Activated CD8-positive, alpha-beta memory T cell treated with anti-CD3 and anti-CD28 coated beads for 24 hours (primary cell): Measurements from ENCODE around the gene PCDHAC1.
"Not testable (repeated sequence)": the region's sequence is repeated elsewhere in the genome, so short reads cannot be mapped to it uniquely, and the experiment has no call there.

Experiments used
- DNase-seq: peaks from one replicate; pipeline ENCODE4 v3.0.0-alpha.2; 2020

The PCDHAC1 gene

GRCh38 chr5:140925806-140926442, at the start of gene PCDHAC1:
Gene PCDHAC1 (plus strand): TSS chr5:140926299. CDS start chr5:140926893, 594 bp downstream.
- no peak for DNase-seq

- not testable (repeated sequence) for DNase-seq
These were observed 49.4 kb upstream of the PCDHAC1 start for GRCh38 chr5:140876541-140877261.

GRCh38 chr5:140877262-140877581, 48.9 kb upstream of the PCDHAC1 start:
- no peak for DNase-seq

- no peak for DNase-seq
These were observed 44.1 kb upstream of the PCDHAC1 start, which contains the start of gene PCDHA13 for GRCh38 chr5:140881889-140882590. Gene PCDHA13 (plus strand): TSS chr5:140882124. CDS start chr5:140882269, 145 bp downstream.

GRCh38 chr5:140882591-140882899, 43.6 kb upstream of the PCDHAC1 start:
- no peak for DNase-seq

- no peak for DNase-seq
These were observed 42.7 kb upstream of the PCDHAC1 start for GRCh38 chr5:140883373-140883772.

GRCh38 chr5:140883927-140884697, 42.0 kb upstream of the PCDHAC1 start:
- no peak for DNase-seq

- no peak for DNase-seq
These were observed 9.8 kb upstream of the PCDHAC1 start for GRCh38 chr5:140916325-140916724.

GRCh38 chr5:140923601-140924000, 2.5 kb upstream of the PCDHAC1 start:
- DNase-seq, result no peak

- peak; percentile 65 for DNase-seq
These were observed 536 bp downstream of the PCDHAC1 start for GRCh38 chr5:140926443-140927227.

- no peak for DNase-seq
These were observed 1.1 kb downstream of the PCDHAC1 start for GRCh38 chr5:140927228-140927573.

GRCh38 chr5:140934964-140935606, 9.0 kb downstream of the PCDHAC1 start:
- DNase-seq, result no peak

GRCh38 chr5:140946578-140946977, 20.5 kb downstream of the PCDHAC1 start:
- DNase-seq, result no peak

GRCh38 chr5:140951636-140952035, 25.5 kb downstream of the PCDHAC1 start:
- DNase-seq, result no peak

- no peak for DNase-seq
These were observed 27.1 kb downstream of the PCDHAC1 start for GRCh38 chr5:140953234-140953633.

GRCh38 chr5:140962190-140962589, 36.1 kb downstream of the PCDHAC1 start:
- DNase-seq, result no peak

- DNase-seq, result no peak
These were observed 38.3 kb downstream of the PCDHAC1 start for GRCh38 chr5:140964356-140964755.

- DNase-seq, result no peak
These were observed 39.8 kb downstream of the PCDHAC1 start for GRCh38 chr5:140965905-140966292.

GRCh38 chr5:140966293-140967225, 40.5 kb downstream of the PCDHAC1 start, which contains the start of gene PCDHAC2:
Gene PCDHAC2 (plus strand): TSS chr5:140966476. CDS start chr5:140966767, 291 bp downstream.
- no peak for DNase-seq

GRCh38 chr5:140967226-140967893, 41.3 kb downstream of the PCDHAC1 start:
- no peak for DNase-seq
